ENCODE results near the gene ATP2A3.
"Not testable (repeated sequence)": the region's sequence is repeated elsewhere in the genome, so short reads cannot be mapped to it uniquely, and the experiment has no call there.

Gene ATP2A3

GRCh38 chr17:3954086-3954485 lies 10.2 kb downstream of the ATP2A3 start:
- no peak for DNase-seq (ENCODE audit: extremely low read depth, low read depth)
- TF ChIP-seq CTCF (IDR thresholded peaks at IDR 0.05; ENCODE audit: low read depth, low read length), result no peak

GRCh38 chr17:3953542-3953941 lies 10.7 kb downstream of the ATP2A3 start:
- no peak for TF ChIP-seq CTCF (IDR thresholded peaks at IDR 0.05; ENCODE audit: low read depth, low read length)
- DNase-seq (ENCODE audit: extremely low read depth, low read depth), result no peak

GRCh38 chr17:3952186-3952585 lies 12.1 kb downstream of the ATP2A3 start:
- TF ChIP-seq CTCF (IDR thresholded peaks at IDR 0.05; ENCODE audit: low read depth, low read length), result no peak
- no peak for DNase-seq (ENCODE audit: extremely low read depth, low read depth)

GRCh38 chr17:3951420-3951819 lies 12.8 kb downstream of the ATP2A3 start:
- DNase-seq (ENCODE audit: extremely low read depth, low read depth), result no peak

GRCh38 chr17:3951003-3951402 lies 13.2 kb downstream of the ATP2A3 start:
- DNase-seq (ENCODE audit: extremely low read depth, low read depth), result no peak

More at GRCh38 chr17:3951420-3951819, 12.8 kb downstream of the ATP2A3 start:
- TF ChIP-seq CTCF (IDR thresholded peaks at IDR 0.05; ENCODE audit: low read depth, low read length), result no peak

GRCh38 chr17:3950584-3950983 lies 13.7 kb downstream of the ATP2A3 start:
- DNase-seq (ENCODE audit: extremely low read depth, low read depth), result no peak
- no peak for TF ChIP-seq CTCF (IDR thresholded peaks at IDR 0.05; ENCODE audit: low read depth, low read length)

More at GRCh38 chr17:3951003-3951402, 13.2 kb downstream of the ATP2A3 start:
- no peak for TF ChIP-seq CTCF (IDR thresholded peaks at IDR 0.05; ENCODE audit: low read depth, low read length)

- DNase-seq (ENCODE audit: extremely low read depth, low read depth), result no peak
- no peak for TF ChIP-seq CTCF (IDR thresholded peaks at IDR 0.05; ENCODE audit: low read depth, low read length)
Measured at GRCh38 chr17:3949418-3949817, 14.8 kb downstream of the ATP2A3 start.

- not testable (repeated sequence) for DNase-seq (ENCODE audit: extremely low read depth, low read depth)
Measured at GRCh38 chr17:3948551-3948950, 15.7 kb downstream of the ATP2A3 start.
